Middle frontal gyrus (tissue), 1 donor: ENCODE measurements around the gene GH1.

Source experiments
- DNase-seq: peaks from one replicate; pipeline ENCODE4 v3.0.0-alpha.2; 2015; ENCODE audit warnings: low spot score; ENCODE audit errors: extremely low spot score

Gene GH1

GRCh38 chr17:63944736-63945499 is 26.3 kb upstream of the GH1 start:
- DNase-seq, result no peak

DNA sequence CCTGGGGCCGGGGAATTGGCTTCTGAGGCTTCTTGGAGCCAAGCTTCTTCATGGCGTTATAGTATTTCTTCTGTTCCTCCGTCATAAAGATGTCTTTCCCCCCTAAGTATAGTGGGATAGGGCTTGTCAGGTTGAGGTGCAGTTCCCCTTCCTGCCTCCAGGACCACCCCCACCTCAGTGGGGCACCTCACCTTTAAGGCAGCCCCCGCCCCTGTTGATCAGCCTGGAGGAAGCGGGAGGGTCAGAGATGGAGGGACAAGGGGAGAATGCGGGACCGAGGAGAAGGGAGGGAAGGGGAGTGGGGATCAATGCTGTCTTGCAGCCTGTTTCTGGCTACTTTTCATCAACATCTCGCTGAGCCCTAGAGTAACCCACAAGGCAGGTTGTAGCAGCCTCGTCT is 25.1 kb upstream of the GH1 start:
- no peak for DNase-seq

- DNase-seq, result no peak
Observed at GRCh38 chr17:63942309-63942985, 23.8 kb upstream of the GH1 start.

GRCh38 chr17:63941751-63942150 is 23.1 kb upstream of the GH1 start:
- no peak for DNase-seq

GRCh38 chr17:63941162-63941561 is 22.5 kb upstream of the GH1 start:
- DNase-seq, result no peak

DNA sequence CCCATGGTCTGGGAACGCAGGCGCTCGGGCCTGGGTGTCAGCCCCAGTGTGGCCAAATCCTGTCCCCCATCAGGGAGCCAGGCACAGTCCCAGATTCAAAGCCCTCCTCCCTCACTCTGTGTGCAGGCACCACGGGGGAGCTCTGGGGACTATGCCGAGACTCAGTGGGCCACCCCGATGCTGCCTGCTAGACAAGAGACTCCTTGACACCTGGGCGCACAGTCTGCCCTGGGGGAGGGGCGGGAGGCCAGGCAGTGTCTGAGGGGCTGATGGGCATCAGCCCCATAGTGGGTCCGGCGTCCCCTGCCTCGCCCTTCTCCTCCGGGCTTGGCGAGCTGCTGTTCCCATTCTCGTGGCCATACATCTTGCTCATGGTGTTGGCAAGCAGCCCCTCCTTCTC is 21.9 kb upstream of the GH1 start:
- DNase-seq, result no peak

- no peak for DNase-seq
Observed at GRCh38 chr17:63939884-63940283, 21.2 kb upstream of the GH1 start.

DNA sequence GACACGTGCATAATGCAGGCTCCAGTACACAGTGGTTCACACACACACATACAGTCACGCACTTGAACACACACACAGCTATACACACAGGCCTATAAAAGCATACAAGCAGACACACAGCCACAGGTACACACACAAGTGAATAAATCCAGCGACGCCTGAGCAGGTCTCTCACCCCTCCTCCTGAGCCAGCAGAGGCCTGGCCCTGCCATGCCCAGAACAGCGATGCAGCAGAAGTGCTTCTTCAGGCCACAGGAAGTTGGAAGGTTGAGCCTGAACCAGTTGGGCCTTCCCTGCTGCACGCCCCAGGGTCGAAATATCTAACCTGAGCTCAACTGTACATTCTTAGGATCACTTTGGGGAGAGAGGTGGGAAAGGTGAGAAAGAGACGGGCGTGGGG is 20.8 kb upstream of the GH1 start:
- DNase-seq, result no peak

- no peak for DNase-seq
Observed at GRCh38 chr17:63937920-63938319, 19.3 kb upstream of the GH1 start.

GRCh38 chr17:63937319-63937718 is 18.7 kb upstream of the GH1 start:
- no peak for DNase-seq

- no peak for DNase-seq
Observed at GRCh38 chr17:63934183-63935112, 15.8 kb upstream of the GH1 start.

DNA sequence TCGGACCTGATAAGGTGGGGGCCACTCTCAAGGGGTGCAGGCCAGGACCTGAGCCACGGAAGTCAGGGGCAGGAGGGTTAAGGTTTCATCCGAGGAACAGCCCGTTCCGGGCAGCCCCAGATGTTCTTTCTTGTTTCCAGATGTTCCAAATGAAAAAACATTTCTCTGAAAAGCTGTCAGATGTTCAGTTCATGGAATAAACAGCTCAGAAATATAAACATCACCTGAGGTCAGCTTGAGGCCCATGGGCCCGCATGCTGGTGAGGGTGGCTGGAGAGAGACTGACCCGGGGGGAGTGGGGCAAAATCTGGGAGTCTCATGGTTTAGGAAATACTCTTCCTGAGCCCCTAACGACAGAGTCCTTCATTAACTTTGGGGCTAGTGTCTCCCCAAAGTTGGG is 15.0 kb upstream of the GH1 start:
- DNase-seq, result no peak

DNA sequence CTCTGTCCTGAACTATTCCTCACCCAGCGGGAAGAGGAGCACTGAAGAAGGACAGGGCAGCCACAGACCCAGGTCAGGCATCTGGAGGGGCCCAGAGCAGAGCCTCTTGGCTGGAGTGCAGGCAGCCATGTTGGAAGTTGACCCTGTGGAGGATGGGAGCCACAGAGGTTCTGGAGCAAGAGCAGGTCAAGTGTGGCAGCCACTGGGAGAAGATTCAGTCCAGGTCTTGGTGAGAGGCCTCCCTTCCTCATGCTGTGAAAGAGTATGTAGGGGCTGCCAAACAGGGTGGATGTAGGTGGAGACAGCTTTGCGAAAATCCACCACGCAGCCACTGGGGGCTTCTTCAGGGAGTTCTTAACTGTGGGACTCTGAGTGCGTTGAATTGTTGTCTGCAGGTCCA is 14.1 kb upstream of the GH1 start:
- DNase-seq, result no peak

- no peak for DNase-seq
Observed at GRCh38 chr17:63931981-63932561, 13.4 kb upstream of the GH1 start, which contains the start of gene CD79B. TSS of gene CD79B (minus strand) at chr17:63932331. CDS start at chr17:63932261, 70 bp downstream.

- DNase-seq, result no peak
Observed at GRCh38 chr17:63930951-63931575, 12.4 kb upstream of the GH1 start.

DNA sequence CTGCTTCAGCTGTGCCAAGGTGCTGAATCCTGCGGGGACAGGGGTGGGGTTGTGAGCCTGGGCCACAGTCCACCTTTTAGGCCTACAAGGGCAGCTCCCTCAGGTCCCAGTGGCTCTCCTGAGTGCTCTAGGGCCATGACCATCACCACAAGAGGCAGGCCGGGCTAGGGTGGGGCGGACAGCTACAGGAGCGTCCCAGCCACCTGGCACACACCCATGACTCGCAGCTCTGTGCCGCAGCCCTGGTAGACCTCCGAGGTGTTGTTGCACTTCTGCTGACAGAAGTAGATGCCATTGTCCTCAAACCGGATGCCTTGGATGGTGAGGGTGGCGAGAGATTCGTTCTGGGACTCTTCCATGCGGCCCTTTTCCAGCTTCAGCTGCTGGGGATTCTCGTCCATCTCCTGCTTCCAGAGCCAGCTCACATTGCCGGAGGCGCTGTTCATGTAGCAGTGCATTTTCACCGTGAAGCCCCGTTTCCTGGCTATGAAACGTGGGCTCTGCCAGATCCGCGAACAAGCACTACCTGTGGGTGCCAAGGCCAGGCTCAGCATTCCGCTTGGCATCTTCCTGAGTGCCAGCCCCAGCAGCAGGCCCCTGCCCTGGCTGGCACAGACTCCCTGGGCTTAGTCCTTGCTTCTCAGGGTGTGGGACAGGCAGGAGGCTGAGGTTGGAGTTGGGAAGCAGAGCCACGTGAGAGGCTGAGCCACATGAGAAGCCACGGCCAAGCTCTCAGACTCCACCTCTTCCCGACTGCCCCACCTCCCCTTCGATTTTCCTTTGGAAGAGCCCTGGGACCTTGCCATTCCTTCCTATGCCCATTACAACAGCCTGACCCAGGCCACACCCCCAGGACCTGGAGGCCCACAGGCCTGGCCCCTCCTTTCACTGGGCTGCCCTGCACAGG is 11.5 kb upstream of the GH1 start:
- no peak for DNase-seq

DNA sequence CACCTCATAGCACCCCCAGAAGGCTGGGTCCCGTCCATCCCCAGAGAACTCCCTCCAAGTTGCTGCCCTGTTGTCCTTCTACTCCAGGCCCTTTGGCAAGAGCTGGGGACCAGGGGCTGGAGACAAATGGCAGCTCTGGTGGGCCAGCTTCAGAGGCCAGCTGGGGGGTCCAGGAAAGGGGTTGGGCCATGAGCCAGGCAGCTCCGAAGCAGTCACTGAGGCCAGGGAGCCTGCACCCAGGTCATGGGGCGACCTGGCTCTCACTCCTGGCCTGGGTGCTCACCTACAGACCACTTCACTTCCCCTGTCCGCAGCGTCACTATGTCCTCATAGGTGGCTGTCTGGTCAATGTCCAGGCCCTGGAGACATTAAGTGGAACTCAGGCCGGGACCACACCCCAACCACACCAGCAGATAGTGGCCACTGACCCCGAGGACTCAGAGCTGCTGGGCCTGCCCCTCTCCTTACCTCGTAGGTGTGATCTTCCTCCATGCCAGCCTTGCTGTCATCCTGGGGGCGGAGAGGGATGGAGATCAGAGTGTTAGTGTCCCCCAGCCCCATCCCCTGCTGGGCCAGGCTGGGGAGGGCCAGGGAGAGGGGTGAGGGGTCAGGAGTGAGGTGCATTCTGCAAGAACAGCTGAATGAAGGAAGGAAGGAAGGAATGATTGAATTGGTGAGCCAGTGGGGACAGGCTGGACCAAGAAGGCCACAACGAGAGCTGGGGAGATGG is 10.5 kb upstream of the GH1 start:
- no peak for DNase-seq

DNA sequence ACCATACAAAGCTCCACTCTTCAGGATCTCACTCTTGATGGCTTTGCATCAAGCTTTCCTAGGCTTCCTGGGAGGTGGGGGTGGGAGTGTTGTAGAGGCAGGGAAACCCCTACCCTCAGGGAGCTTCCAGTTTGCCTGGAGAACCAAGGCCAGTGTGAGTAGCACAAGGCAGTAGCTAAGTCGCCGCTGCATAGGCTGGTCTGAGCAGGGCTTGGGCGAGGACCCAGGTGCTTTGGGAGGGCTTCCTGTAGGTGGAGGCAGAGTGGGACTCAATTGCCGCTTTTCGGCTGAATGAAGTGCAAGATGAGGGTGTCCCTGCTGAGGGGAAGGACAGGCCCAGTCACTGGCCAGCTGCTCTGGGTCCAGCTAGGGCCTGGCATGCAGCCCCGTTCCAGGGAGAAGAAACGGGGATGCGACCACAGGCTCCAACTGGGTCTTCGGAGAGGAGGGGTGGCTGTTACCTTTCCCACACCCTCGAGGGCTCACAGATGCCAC is 9.6 kb upstream of the GH1 start:
- DNase-seq, result no peak
